DND-41 (cell line): Measurements from ENCODE around the gene PDPN.

Experiments
- ATAC-seq: fragments of 200-7000 bp; cut with Tn5 transposase; 3 replicates; pipeline ENCODE4 v1.9.1; 2021; ENCODE audit warnings: low read depth; ENCODE audit not compliant: insufficient read depth
- DNase-seq: peaks from one replicate; pipeline ENCODE4 v3.0.0-alpha.2; 2020
- H2AFZ ChIP-seq: 2 replicates; pipeline ENCODE4 v1.6.0; 2012; ENCODE audit warnings: low read depth, low read length
- H3K27ac ChIP-seq: 2 replicates; pipeline ENCODE4 v1.5.1; 2012; ENCODE audit warnings: low read length, inconsistent platforms
- H3K27me3 ChIP-seq: fragments of 200-600 bp; sonication (generic); 2 replicates; pipeline ENCODE4 v1.6.0; 2012; ENCODE audit warnings: low read length, mild to moderate bottlenecking, inconsistent platforms; ENCODE audit not compliant: insufficient read depth, poor library complexity
- H3K36me3 ChIP-seq: 2 replicates; pipeline ENCODE4 v1.5.1; 2012; ENCODE audit warnings: low read length, inconsistent platforms; ENCODE audit not compliant: insufficient read depth
- H3K4me1 ChIP-seq: 2 replicates; pipeline ENCODE4 v1.5.1; 2012; ENCODE audit warnings: mild to moderate bottlenecking, low read length; ENCODE audit not compliant: insufficient read depth
- H3K4me2 ChIP-seq: 2 replicates; pipeline ENCODE4 v1.6.0; 2012; ENCODE audit warnings: mild to moderate bottlenecking, moderate library complexity, low read length, inconsistent platforms; ENCODE audit not compliant: insufficient read depth
- H3K4me3 ChIP-seq, 2 experiments: fragments of 200-600 bp in 1 of 2; shearing (Covaris generic) in 1 of 2; 2 replicates each; pipeline ENCODE4 v1.5.1; 2012 to 2016; ENCODE audit warnings: inconsistent platforms in 2 of 2, low read length in 2 of 2, mild to moderate bottlenecking in 2 of 2, low read depth in 1 of 2, moderate library complexity in 1 of 2
- H3K79me2 ChIP-seq: 2 replicates; pipeline ENCODE4 v1.6.0; 2012; ENCODE audit warnings: low read length, inconsistent platforms; ENCODE audit not compliant: insufficient read depth
- H3K9ac ChIP-seq: 2 replicates; pipeline ENCODE4 v1.6.0; 2012; ENCODE audit warnings: low read depth, mild to moderate bottlenecking, inconsistent platforms, low read length, moderate library complexity
- H3K9me3 ChIP-seq: 2 replicates; pipeline ENCODE4 v1.5.1; 2012; ENCODE audit warnings: low read length, moderate library complexity, mild to moderate bottlenecking, inconsistent platforms; ENCODE audit not compliant: insufficient read depth, severe bottlenecking
- H4K20me1 ChIP-seq: 2 replicates; pipeline ENCODE4 v1.6.0; 2012; ENCODE audit warnings: low read length; ENCODE audit not compliant: insufficient read depth
- CTCF ChIP-seq: IDR thresholded peaks from 2 replicates; pipeline ENCODE4 v1.5.1; 2012; ENCODE audit warnings: borderline replicate concordance, low read length, moderate library complexity, mild to moderate bottlenecking; ENCODE audit not compliant: poor library complexity, severe bottlenecking; ENCODE audit errors: extremely low read depth
- EZH2 ChIP-seq: IDR thresholded peaks from 3 replicates; pipeline ENCODE4 v1.6.1; 2012; ENCODE audit warnings: borderline replicate concordance, low read depth, mild to moderate bottlenecking, moderate library complexity, low read length, inconsistent platforms; ENCODE audit not compliant: severe bottlenecking

Gene PDPN

DNA sequence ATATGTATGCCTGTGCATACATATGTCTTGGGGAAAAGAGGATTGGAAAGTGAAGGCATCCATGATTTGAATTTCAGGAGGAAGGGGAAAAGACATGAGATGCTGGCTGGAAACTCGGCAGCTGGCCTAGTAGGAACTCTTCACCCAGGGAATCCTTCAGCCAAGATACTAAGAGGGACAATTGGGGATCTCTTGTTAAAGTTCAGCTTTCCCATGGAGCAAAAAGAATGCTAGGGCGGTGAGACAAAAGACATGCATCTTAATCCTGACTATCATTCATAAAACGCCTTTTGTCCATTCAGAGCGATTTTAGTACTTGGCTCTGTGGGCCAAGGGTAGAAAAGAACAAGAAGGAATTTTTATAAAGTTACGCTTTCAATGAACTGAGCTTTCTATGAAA, 20.5 kb downstream of the PDPN start:
- TF ChIP-seq CTCF: no peak
- TF ChIP-seq EZH2: no peak
- Histone ChIP-seq H4K20me1 (no peaks in the 10 kb centered on the region), H3K27me3 (no peaks in the 10 kb centered on the region), H3K27ac (no peak overlapping the region), H3K36me3 (no peaks in the 10 kb centered on the region), H3K4me3 (no peak overlapping the region), H3K9ac (no peak overlapping the region), H2AFZ (no peak overlapping the region), H3K9me3 (no peaks in the 10 kb centered on the region), H3K79me2 (no peaks in the 10 kb centered on the region), H3K4me2 (no peak overlapping the region), H3K4me1 (no peaks in the 10 kb centered on the region)
- no peak for DNase-seq
- no peak for ATAC-seq

GRCh38 chr1:13604721-13605120, 21.1 kb downstream of the PDPN start:
- no peaks in the 10 kb centered on the region for H4K20me1 ChIP-seq
- TF ChIP-seq EZH2: no peak
- no peak for TF ChIP-seq CTCF
- DNase-seq: no peak
- H3K27me3 ChIP-seq: no peaks in the 10 kb centered on the region
- no peaks in the 10 kb centered on the region for H3K79me2 ChIP-seq
- H3K27ac ChIP-seq: no peak overlapping the region
- no peaks in the 10 kb centered on the region for H3K9me3 ChIP-seq
- no peak overlapping the region for H3K4me2 ChIP-seq
- H3K9ac ChIP-seq: no peak overlapping the region
- H2AFZ ChIP-seq: no peak overlapping the region
- no peaks in the 10 kb centered on the region for H3K36me3 ChIP-seq
- H3K4me1 ChIP-seq: no peaks in the 10 kb centered on the region
- no peak for ATAC-seq
- H3K4me3 ChIP-seq: no peak overlapping the region

DNA sequence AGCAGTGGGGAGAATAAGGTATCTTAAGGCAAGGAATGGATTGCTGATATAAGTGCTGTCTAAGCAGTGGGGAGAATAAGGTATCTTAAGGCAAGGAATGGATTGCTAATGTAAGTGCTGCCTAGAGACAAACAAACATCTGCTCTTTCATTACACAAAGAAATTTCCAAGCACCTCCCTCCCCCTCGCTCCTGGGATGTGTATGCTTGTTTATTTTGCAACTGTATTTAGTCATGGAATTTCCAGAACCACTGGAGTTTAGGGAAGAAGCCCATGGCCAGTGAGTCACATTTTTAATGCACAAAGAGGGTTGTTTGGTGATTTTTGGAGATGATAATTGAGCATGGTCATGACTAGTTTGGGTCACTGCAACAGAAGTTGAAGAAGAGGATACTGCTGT, 21.5 kb downstream of the PDPN start:
- Histone ChIP-seq H3K4me2 (no peak overlapping the region), H3K27ac (no peak overlapping the region), H3K4me1 (no peaks in the 10 kb centered on the region), H2AFZ (no peak overlapping the region), H3K9ac (no peak overlapping the region), H3K4me3 (no peak overlapping the region), H4K20me1 (no peaks in the 10 kb centered on the region), H3K36me3 (no peaks in the 10 kb centered on the region), H3K79me2 (no peaks in the 10 kb centered on the region), H3K9me3 (no peaks in the 10 kb centered on the region), H3K27me3 (no peaks in the 10 kb centered on the region)
- TF ChIP-seq EZH2: no peak
- no peak for TF ChIP-seq CTCF
- DNase-seq (no peak), ATAC-seq (no peak)

DNA sequence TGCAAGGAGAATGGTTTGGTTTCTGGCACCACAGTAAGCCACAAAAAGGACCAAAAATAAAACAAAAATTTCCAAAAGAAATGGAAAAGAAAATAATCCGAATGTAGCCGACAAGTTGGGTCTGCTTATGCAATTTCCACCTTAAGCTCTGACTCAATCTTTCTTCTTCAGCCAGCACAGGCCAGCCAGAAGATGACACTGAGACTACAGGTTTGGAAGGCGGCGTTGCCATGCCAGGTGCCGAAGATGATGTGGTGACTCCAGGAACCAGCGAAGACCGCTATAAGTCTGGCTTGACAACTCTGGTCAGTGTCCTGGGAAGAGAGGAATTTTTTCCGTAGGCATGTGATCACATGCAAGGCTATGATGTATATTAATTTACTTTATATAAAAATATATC, 23.4 kb downstream of the PDPN start:
- H3K36me3 ChIP-seq: no peaks in the 10 kb centered on the region
- no peak overlapping the region for H3K4me3 ChIP-seq
- H3K9ac ChIP-seq: no peak overlapping the region
- H3K27ac ChIP-seq: no peak overlapping the region
- no peaks in the 10 kb centered on the region for H3K9me3 ChIP-seq
- no peak overlapping the region for H2AFZ ChIP-seq
- no peak for TF ChIP-seq EZH2
- no peak for TF ChIP-seq CTCF
- H3K27me3 ChIP-seq: no peaks in the 10 kb centered on the region
- no peaks in the 10 kb centered on the region for H3K79me2 ChIP-seq
- DNase-seq: no peak
- H4K20me1 ChIP-seq: no peaks in the 10 kb centered on the region
- no peak for ATAC-seq
- H3K4me1 ChIP-seq: no peaks in the 10 kb centered on the region
- H3K4me2 ChIP-seq: no peak overlapping the region
